Parathyroid adenoma (tissue), 2 donors: Measurements from ENCODE around the gene TMEM236.

Experiments used
- H2AFZ ChIP-seq: fragments of 300-600 bp; sonication (generic); one replicate; pipeline ENCODE4 v1.7.0; 2017; ENCODE audit warnings: antibody characterized with exemption, mild to moderate bottlenecking
- H3K27ac ChIP-seq: fragments of 300-600 bp; sonication (generic); one replicate; pipeline ENCODE4 v1.7.0; 2017
- H3K27me3 ChIP-seq: fragments of 300-600 bp; sonication (generic); one replicate; pipeline ENCODE4 v1.7.0; 2017; ENCODE audit warnings: low read length; ENCODE audit not compliant: control insufficient read depth, insufficient read depth
- H3K36me3 ChIP-seq: fragments of 300-600 bp; sonication (generic); one replicate; pipeline ENCODE4 v1.7.0; 2017; ENCODE audit warnings: low read length; ENCODE audit not compliant: control insufficient read depth, insufficient read depth
- H3K4me1 ChIP-seq: fragments of 300-600 bp; sonication (generic); one replicate; pipeline ENCODE4 v1.7.0; 2017; ENCODE audit warnings: control low read depth
- H3K4me2 ChIP-seq: fragments of 300-600 bp; sonication (generic); one replicate; pipeline ENCODE4 v1.7.0; 2017; ENCODE audit warnings: low read length
- H3K4me3 ChIP-seq: fragments of 300-600 bp; sonication (generic); one replicate; pipeline ENCODE4 v1.7.0; 2017; ENCODE audit warnings: low read depth, low read length
- H3K79me2 ChIP-seq: fragments of 300-600 bp; sonication (generic); one replicate; pipeline ENCODE4 v1.7.0; 2017; ENCODE audit warnings: control low read depth
- H3K9ac ChIP-seq: fragments of 300-600 bp; sonication (generic); one replicate; pipeline ENCODE4 v1.7.0; 2017; ENCODE audit warnings: mild to moderate bottlenecking
- H3K9me3 ChIP-seq: fragments of 300-600 bp; sonication (generic); one replicate; pipeline ENCODE4 v1.7.0; 2017; ENCODE audit warnings: low read length; ENCODE audit not compliant: control insufficient read depth
- TF ChIP-seq, protein P1 (sequence below): fragments of 300-600 bp; sonication (generic); IDR thresholded peaks from one replicate; pipeline ENCODE4 v1.7.0; 2017; ENCODE audit warnings: antibody characterized with exemption, mild to moderate bottlenecking
- donor health status: primary hyperparathyroidism.

Gene TMEM236

DNA sequence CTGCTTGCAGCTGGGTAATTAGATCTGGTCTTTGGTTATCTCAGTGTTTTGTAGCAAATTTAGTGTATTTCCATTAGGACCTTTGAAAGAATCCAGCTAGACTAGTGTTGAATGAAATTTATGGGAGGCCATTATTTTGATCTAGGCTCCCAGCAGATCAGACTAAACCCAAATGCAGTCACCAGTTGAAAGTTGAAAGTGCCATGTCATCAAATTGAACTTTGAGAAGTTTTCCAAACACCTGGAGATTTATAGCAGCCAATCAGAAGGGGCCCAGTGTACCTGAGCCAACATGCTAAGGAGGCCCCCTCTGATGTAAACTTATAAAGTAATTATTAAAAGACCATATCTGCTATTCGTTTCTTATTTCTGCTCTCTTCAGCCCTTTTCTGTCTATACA, 11.3 kb upstream of the TMEM236 start:
- H3K27me3 ChIP-seq, result no peaks in the 10 kb centered on the region
- no peak overlapping the region for H2AFZ ChIP-seq
- H3K4me3 ChIP-seq, result no peak overlapping the region
- no peaks in the 10 kb centered on the region for H3K36me3 ChIP-seq
- H3K79me2 ChIP-seq, result no peaks in the 10 kb centered on the region
- H3K27ac ChIP-seq, result no peak overlapping the region
- no peak overlapping the region for H3K4me2 ChIP-seq
- TF ChIP-seq, protein P1, sequence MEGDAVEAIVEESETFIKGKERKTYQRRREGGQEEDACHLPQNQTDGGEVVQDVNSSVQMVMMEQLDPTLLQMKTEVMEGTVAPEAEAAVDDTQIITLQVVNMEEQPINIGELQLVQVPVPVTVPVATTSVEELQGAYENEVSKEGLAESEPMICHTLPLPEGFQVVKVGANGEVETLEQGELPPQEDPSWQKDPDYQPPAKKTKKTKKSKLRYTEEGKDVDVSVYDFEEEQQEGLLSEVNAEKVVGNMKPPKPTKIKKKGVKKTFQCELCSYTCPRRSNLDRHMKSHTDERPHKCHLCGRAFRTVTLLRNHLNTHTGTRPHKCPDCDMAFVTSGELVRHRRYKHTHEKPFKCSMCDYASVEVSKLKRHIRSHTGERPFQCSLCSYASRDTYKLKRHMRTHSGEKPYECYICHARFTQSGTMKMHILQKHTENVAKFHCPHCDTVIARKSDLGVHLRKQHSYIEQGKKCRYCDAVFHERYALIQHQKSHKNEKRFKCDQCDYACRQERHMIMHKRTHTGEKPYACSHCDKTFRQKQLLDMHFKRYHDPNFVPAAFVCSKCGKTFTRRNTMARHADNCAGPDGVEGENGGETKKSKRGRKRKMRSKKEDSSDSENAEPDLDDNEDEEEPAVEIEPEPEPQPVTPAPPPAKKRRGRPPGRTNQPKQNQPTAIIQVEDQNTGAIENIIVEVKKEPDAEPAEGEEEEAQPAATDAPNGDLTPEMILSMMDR, result no peak
- H3K9ac ChIP-seq, result no peak overlapping the region
- H3K9me3 ChIP-seq, result no peaks in the 10 kb centered on the region
- H3K4me1 ChIP-seq, result no peaks in the 10 kb centered on the region

DNA sequence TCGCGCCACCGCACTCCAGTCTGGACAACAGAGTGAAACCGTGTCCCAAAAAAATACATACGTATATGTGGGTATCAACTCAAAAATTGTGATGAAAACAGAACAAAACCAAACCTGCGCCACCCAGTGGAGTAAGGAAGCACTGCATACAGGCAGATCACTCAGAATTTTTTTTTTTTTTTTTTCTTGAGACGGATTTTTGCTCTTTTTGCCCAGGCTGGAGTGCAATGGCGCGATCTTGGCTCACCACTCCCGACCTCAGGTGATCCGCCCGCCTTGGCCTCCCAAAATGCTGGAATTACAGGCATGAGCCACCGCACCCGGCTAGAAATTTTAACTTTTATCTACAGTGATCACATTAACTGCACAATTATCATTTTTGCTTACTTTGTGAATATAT, 9.1 kb upstream of the TMEM236 start:
- no peaks in the 10 kb centered on the region for H3K9me3 ChIP-seq
- H3K4me2 ChIP-seq, result peak overlapping the region; percentile 31
- TF ChIP-seq, protein P1, result peak; percentile 92
- no peaks in the 10 kb centered on the region for H3K4me1 ChIP-seq
- H3K27me3 ChIP-seq, result no peaks in the 10 kb centered on the region
- H3K9ac ChIP-seq, result no peak overlapping the region
- H3K36me3 ChIP-seq, result no peaks in the 10 kb centered on the region
- H3K4me3 ChIP-seq, result no peak overlapping the region
- H2AFZ ChIP-seq, result peak overlapping the region; percentile 56
- no peak overlapping the region for H3K27ac ChIP-seq
- H3K79me2 ChIP-seq, result no peaks in the 10 kb centered on the region

GRCh38 chr10:17743437-17743836, 8.6 kb upstream of the TMEM236 start:
- Histone ChIP-seq H3K27me3 (no peaks in the 10 kb centered on the region), H3K27ac (no peak overlapping the region), H3K4me1 (no peaks in the 10 kb centered on the region), H3K4me2 (no peak overlapping the region), H3K9me3 (no peaks in the 10 kb centered on the region), H3K4me3 (no peak overlapping the region), H2AFZ (no peak overlapping the region), H3K9ac (no peak overlapping the region), H3K36me3 (no peaks in the 10 kb centered on the region), H3K79me2 (no peaks in the 10 kb centered on the region)
- TF ChIP-seq, protein P1, result no peak

DNA sequence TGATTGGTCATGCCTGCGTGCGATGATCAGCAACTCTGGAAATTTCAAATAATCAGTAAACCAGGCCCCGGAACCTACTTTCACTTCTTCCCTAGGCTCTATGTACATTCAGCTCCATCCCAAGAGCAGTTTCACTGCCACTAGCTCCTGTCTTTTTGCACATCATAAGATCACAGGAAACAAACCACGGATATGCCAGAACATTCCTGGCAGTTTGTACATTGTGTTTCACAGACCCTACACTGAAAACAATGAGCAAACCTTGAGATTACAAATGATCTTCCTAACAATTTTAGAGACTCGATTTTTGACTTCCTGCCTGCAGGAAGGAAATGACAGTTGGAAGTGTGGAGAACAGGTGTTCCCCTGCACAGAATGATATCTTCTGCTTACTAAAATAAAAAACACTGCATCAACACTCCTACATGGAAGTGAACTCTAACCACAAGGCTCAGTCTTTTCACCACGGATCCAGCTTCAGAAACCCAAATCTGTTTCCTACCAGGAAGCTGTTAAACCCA, 7.6 kb upstream of the TMEM236 start:
- no peaks in the 10 kb centered on the region for H3K27me3 ChIP-seq
- TF ChIP-seq, protein P1, result no peak
- no peaks in the 10 kb centered on the region for H3K4me1 ChIP-seq
- no peak overlapping the region for H3K4me3 ChIP-seq
- H3K4me2 ChIP-seq, result no peak overlapping the region
- no peak overlapping the region for H3K9ac ChIP-seq
- H3K79me2 ChIP-seq, result no peaks in the 10 kb centered on the region
- no peaks in the 10 kb centered on the region for H3K36me3 ChIP-seq
- H2AFZ ChIP-seq, result no peak overlapping the region
- H3K27ac ChIP-seq, result no peak overlapping the region
- no peaks in the 10 kb centered on the region for H3K9me3 ChIP-seq

- no peak overlapping the region for H3K9ac ChIP-seq
- no peak overlapping the region for H3K27ac ChIP-seq
- H3K4me1 ChIP-seq, result no peaks in the 10 kb centered on the region
- no peaks in the 10 kb centered on the region for H3K79me2 ChIP-seq
- H3K9me3 ChIP-seq, result no peaks in the 10 kb centered on the region
- TF ChIP-seq, protein P1, result no peak
- H3K4me2 ChIP-seq, result no peak overlapping the region
- no peak overlapping the region for H3K4me3 ChIP-seq
- H3K36me3 ChIP-seq, result no peaks in the 10 kb centered on the region
- H2AFZ ChIP-seq, result no peak overlapping the region
- H3K27me3 ChIP-seq, result no peaks in the 10 kb centered on the region
Observed at GRCh38 chr10:17747883-17748550, 4.0 kb upstream of the TMEM236 start.
